K562 (cell line): ENCODE measurements around the gene FAM20C. TPM values are rescaled to one million over a fixed set of nuclear protein-coding genes. Genes with fewer than 3 reads are reported as not detected.

ENCODE experiments used
- ATAC-seq: fragments of 200-7000 bp; cut with Tn5 transposase; 3 replicates; pipeline ENCODE4 v1.9.1; 2020; ENCODE audit warnings: moderate library complexity
- BruUV-seq: library from RNA; stranded (reverse); fragments of 400-500 nt; replicated peaks from 2 replicates; lab custom pipeline; 2021; lab: Mats Ljungman, UMichigan
- CTCF ChIA-PET: fragments of 300-600 bp; formaldehyde crosslinking; extraction: SDS; loops from one replicate; lab custom pipeline; 2021; ENCODE audit warnings: low intra/inter-chr PET ratio; lab: Yijun Ruan, JAX
- POLR2A ChIA-PET: fragments of 300-600, 350-650 bp; sonication (Branson Sonifier 250); formaldehyde crosslinking; extraction: SDS; loops from one replicate; lab custom pipeline; 2021; ENCODE audit warnings: antibody characterized with exemption, inconsistent platforms; lab: Yijun Ruan, JAX
- DNase-seq, 4 experiments: peaks; one replicate each; pipeline versions ENCODE4 v3.0.0 to v3.0.0-alpha.2; 2011 to 2018; ENCODE audit warnings: low spot score in 3 of 4, mixed read lengths in 3 of 4; ENCODE audit errors: extremely low read depth in 1 of 4
- FAIRE-seq: peaks from 2 replicates; lab custom pipeline; 2011; peaks lifted over from hg19 to GRCh38; lab: Jason Lieb, UNC
- H2AFZ ChIP-seq: 2 replicates; pipeline ENCODE4 v1.6.0; 2011; ENCODE audit warnings: low read depth, low read length, control low read depth, inconsistent platforms
- H3K27ac ChIP-seq: fragments of 200-600 bp; 3 replicates; pipeline ENCODE4 v1.8.0; 2011; ENCODE audit warnings: low read depth, mild to moderate bottlenecking, control low read depth, inconsistent platforms, low read length, moderate library complexity, mixed read lengths; ENCODE audit errors: extremely low read depth
- H3K27me3 ChIP-seq, 2 experiments: fragments of 300-600 bp in 1 of 2; 2 replicates in 1 of 2; 3 replicates in 1 of 2; pipeline versions ENCODE4 v1.6.0 to v1.8.0; 2011; ENCODE audit warnings: inconsistent platforms in 2 of 2, low read length in 2 of 2, mild to moderate bottlenecking in 1 of 2, mixed read lengths in 1 of 2, moderate library complexity in 1 of 2; ENCODE audit not compliant: control insufficient read depth in 2 of 2, insufficient read depth in 2 of 2
- H3K36me3 ChIP-seq: fragments of 300-600 bp; 3 replicates; pipeline ENCODE4 v1.8.0; 2011; ENCODE audit warnings: mild to moderate bottlenecking, low read length, inconsistent platforms; ENCODE audit not compliant: control insufficient read depth, insufficient read depth
- H3K4me1 ChIP-seq, 2 experiments: fragments of 200-600 bp in 1 of 2; replicated peaks in 1 of 2; 2 replicates in 1 of 2; 3 replicates in 1 of 2; pipeline versions ENCODE4 v1.5.1 to v1.8.0; 2011; ENCODE audit warnings: inconsistent platforms in 2 of 2, low read length in 2 of 2, mild to moderate bottlenecking in 1 of 2, mixed read lengths in 1 of 2, moderate library complexity in 1 of 2; ENCODE audit not compliant: control insufficient read depth in 2 of 2, insufficient read depth in 2 of 2
- H3K4me2 ChIP-seq: 2 replicates; pipeline ENCODE4 v1.6.1; 2011; ENCODE audit warnings: low read length, control low read depth, inconsistent platforms, mixed read lengths; ENCODE audit not compliant: insufficient read depth
- H3K4me3 ChIP-seq: fragments of 200-600 bp; sonication (generic), shearing (Covaris generic); 2 replicates; pipeline ENCODE4 v1.5.1; 2016; ENCODE audit warnings: control low read depth, inconsistent platforms
- H3K79me2 ChIP-seq: fragments of 200-600 bp; 3 replicates; pipeline ENCODE4 v1.8.0; 2011; ENCODE audit warnings: low read length, inconsistent platforms; ENCODE audit not compliant: control insufficient read depth, insufficient read depth
- H3K9ac ChIP-seq, 2 experiments: 2 replicates each; pipeline versions ENCODE4 v1.6.0 to v1.6.1; 2011; ENCODE audit warnings: low read depth in 2 of 2, low read length in 2 of 2, control low read depth in 1 of 2, inconsistent platforms in 1 of 2, mild to moderate bottlenecking in 1 of 2, mixed read lengths in 1 of 2; ENCODE audit not compliant: insufficient read depth in 1 of 2
- H3K9me1 ChIP-seq: one replicate; pipeline ENCODE4 v1.6.0; 2011; ENCODE audit warnings: inconsistent platforms, mild to moderate bottlenecking, low read length, moderate library complexity; ENCODE audit not compliant: control insufficient read depth, insufficient read depth
- H3K9me3 ChIP-seq: replicated peaks from 2 replicates; pipeline ENCODE4 v1.5.1; 2011; ENCODE audit warnings: low read depth, low read length, inconsistent platforms; ENCODE audit not compliant: control insufficient read depth, insufficient read depth
- H4K20me1 ChIP-seq: replicated peaks from 2 replicates; pipeline ENCODE4 v1.6.1; 2011; ENCODE audit warnings: low read length, inconsistent platforms, mixed read lengths; ENCODE audit not compliant: control insufficient read depth, insufficient read depth
- ARID1B ChIP-seq: fragments of 450-650 bp; IDR thresholded peaks from 2 replicates; pipeline ENCODE4 v1.6.1; 2016; ENCODE audit warnings: antibody characterized with exemption, mild to moderate bottlenecking, inconsistent platforms
- ARID3A ChIP-seq: IDR thresholded peaks from 2 replicates; pipeline ENCODE4 v1.6.1; 2012; ENCODE audit warnings: low read depth, low read length, improper control_type of control experiment, borderline replicate concordance
- DDX20 ChIP-seq: fragments of 450-650 bp; IDR thresholded peaks from 2 replicates; pipeline ENCODE4 v1.6.1; 2016; ENCODE audit warnings: missing genetic modification characterization, low read depth, mild to moderate bottlenecking, missing compliant biosample characterization, moderate library complexity
- HDAC3 ChIP-seq: fragments of 450-650 bp; IDR thresholded peaks from 2 replicates; pipeline ENCODE4 v1.6.1; 2018; ENCODE audit warnings: borderline replicate concordance, mild to moderate bottlenecking, moderate library complexity; ENCODE audit not compliant: partially characterized antibody
- MITF ChIP-seq: IDR thresholded peaks from 2 replicates; pipeline ENCODE4 v1.6.1; 2014; ENCODE audit warnings: antibody characterized with exemption
- MXD1 ChIP-seq: fragments of 250-450 bp; sonication (Bioruptor Pico); IDR thresholded peaks from 2 replicates; pipeline ENCODE4 v1.8.0; 2021; ENCODE audit warnings: borderline replicate concordance, mild to moderate bottlenecking, moderate library complexity; ENCODE audit not compliant: poor library complexity, severe bottlenecking
- SIN3B ChIP-seq: fragments of 450-650 bp; IDR thresholded peaks from 2 replicates; pipeline ENCODE4 v1.6.1; 2017; ENCODE audit warnings: low read depth, mild to moderate bottlenecking, moderate library complexity
- ZC3H8 ChIP-seq: fragments of 450-650 bp; IDR thresholded peaks from 2 replicates; pipeline ENCODE4 v1.6.1; 2017
- ZNF165 ChIP-seq: fragments of 250-450 bp; sonication (Bioruptor Pico); IDR thresholded peaks from 2 replicates; pipeline ENCODE4 v1.4.0; 2020; ENCODE audit warnings: borderline replicate concordance
- ZNF583 ChIP-seq: fragments of 250-450 bp; sonication (Bioruptor Pico); IDR thresholded peaks from 2 replicates; pipeline ENCODE4 v1.4.0; 2020
- WGBS: fragments of 100-300 bp; shearing (Covaris generic); methylation state at CpG from one replicate; pipeline ENCODE4 v1.1.6; 2016; ENCODE audit warnings: low coverage, mixed read lengths; ENCODE audit not compliant: insufficient coverage; ENCODE audit errors: missing lambda C conversion rate; 5-methylcytosine and 5-hydroxymethylcytosine counted together
- in situ Hi-C: fragments of 300-500 bp; cut with MboI; formaldehyde crosslinking; loops from 4 replicates; pipeline ENCODE4 v1.15.0; 2018; ENCODE audit warnings: inconsistent platforms, mixed read lengths
- intact Hi-C: fragments of 100-400 bp; cut with micrococcal nuclease; formaldehyde crosslinking; loops from 2 replicates; pipeline ENCODE4 v1.14.2; 2022
- polyA plus RNA-seq, 8 experiments: library from polyadenylated mRNA; depleted of rRNA in 4 of 8; stranded (reverse) in 5 of 8; unstranded in 3 of 8; fragments of >200 nt; fragmentation: Nextera tagmentation in 2 of 8; fragmentation: Illumina TruSeq in 1 of 8; extraction: Ambion mirVana in 2 of 8; extraction: Trizol in 1 of 8; gene quantifications; 2 replicates each; pipeline versions ENCODE4 v1.2.1 to v1.2.3, GENCODE V29; 2011 to 2014; ENCODE audit warnings: inconsistent platforms in 1 of 8, missing spikeins in 1 of 8
- total RNA-seq, 7 experiments: library from RNA; depleted of rRNA in 6 of 7; stranded (reverse); fragments of >200 nt in 6 of 7; fragmentation: Illumina TruSeq in 2 of 7; extraction: Trizol in 2 of 7; gene quantifications; 2 replicates each; pipeline versions ENCODE4 v1.2.1 to v1.2.3, GENCODE V29; 2011 to 2021; ENCODE audit warnings: low replicate concordance in 1 of 7
- TF ChIP-seq, protein P1 (sequence below): sonication (generic); formaldehyde crosslinking; IDR thresholded peaks from 2 replicates; pipeline ENCODE4 v1.5.0; 2020; ENCODE audit warnings: missing genetic modification reagents

Gene FAM20C
- total and polyA plus RNA-seq, 9 of the 15 experiments (the other 6 are each of a cell fraction or from before 2014, with no cell fraction given): 0.09 TPM; not detected in 8

DNA sequence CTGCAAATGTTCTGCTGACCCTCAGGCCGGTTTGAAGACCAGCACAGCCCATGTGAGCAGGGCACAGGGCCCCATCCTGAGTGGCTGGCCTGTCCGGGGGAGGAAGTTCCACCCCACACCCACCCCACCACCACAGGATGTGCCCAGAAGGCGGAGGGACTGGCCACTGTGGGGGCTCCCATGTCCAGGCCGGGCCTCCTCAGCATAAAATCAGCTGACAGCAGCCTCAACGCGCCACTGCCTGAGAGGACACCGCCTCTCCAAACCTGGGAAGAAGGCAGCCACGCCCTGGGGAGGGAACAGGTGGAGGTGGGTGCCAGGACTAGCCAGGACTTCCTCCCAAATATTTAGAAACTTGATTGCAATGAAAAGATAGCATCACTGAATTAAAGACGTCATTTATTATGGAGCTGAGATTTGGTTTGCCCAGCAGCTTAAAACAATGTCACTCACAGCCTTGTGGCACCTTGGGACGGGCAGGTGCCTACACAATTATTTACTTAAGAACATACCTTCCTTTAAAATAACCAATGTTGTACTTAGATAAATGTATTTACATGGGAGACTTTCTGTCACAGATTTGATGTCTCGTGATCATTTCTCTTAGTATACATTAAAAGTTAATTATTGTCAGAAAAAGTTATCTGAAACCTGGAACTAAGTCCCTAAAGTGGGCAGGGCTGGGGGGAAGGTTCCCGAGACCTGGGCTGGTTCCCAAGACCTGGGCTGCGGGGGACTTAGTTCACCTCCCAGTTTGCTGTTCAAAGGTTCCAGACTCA lies 27.3 kb upstream of the FAM20C start:
- CTCF ChIA-PET: no interaction called here

More for the DNA sequence above, 27.3 kb upstream of the FAM20C start:
- TF ChIP-seq, protein P1, sequence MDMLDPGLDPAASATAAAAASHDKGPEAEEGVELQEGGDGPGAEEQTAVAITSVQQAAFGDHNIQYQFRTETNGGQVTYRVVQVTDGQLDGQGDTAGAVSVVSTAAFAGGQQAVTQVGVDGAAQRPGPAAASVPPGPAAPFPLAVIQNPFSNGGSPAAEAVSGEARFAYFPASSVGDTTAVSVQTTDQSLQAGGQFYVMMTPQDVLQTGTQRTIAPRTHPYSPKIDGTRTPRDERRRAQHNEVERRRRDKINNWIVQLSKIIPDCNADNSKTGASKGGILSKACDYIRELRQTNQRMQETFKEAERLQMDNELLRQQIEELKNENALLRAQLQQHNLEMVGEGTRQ (CRISPR knock-in tag): no peak
- TF ChIP-seq MXD1 (CRISPR knock-in tag) (no peak), ARID1B (no peak), ZC3H8 (no peak), ARID3A (no peak), ZNF165 (CRISPR knock-in tag) (no peak), DDX20 (no peak), HDAC3 (no peak), SIN3B (no peak), MITF (no peak), ZNF583 (CRISPR knock-in tag) (no peak)
- no peak for ATAC-seq
- no peak overlapping the region for H3K4me3 ChIP-seq
- H3K4me1 ChIP-seq: peaks cover 0 to 11% of the 10 kb centered on the region in 2 experiments; a peak in 1 of 5 replicates
- 0 out of 4 replicates have a peak overlapping the region, but pooled peaks of 1 of the 2 experiments have one; percentile 17 for H3K9ac ChIP-seq
- no TSS peak for BruUV-seq
- H3K9me3 ChIP-seq: no peaks in the 10 kb centered on the region
- DNase-seq: no peak
- H3K4me2 ChIP-seq: no peak overlapping the region
- peaks cover 26% of the 10 kb centered on the region for H4K20me1 ChIP-seq
- 2% methylated on average over 13 of the region's 13 CpGs for WGBS
- FAIRE-seq: no peak
- H3K9me1 ChIP-seq: peaks cover 6% of the 10 kb centered on the region
- no peaks in the 10 kb centered on the region for H3K36me3 ChIP-seq
- intact Hi-C loops (no loop called here), in situ Hi-C loops (no loop called here)
- H3K79me2 ChIP-seq: no peaks in the 10 kb centered on the region
- H3K27me3 ChIP-seq: peaks cover 76 to 92% of the 10 kb centered on the region in 2 experiments
- no peak overlapping the region for H2AFZ ChIP-seq
- no peak overlapping the region for H3K27ac ChIP-seq
- POLR2A ChIA-PET: interaction anchor here (0.7 kb wide), 1 partner anchor 1735 kb away, joined by 4 read pairs; no protein-coding TSS in a partner anchor
